ENCODE results near the gene SLC13A5. TPM values are rescaled to one million over a fixed set of nuclear protein-coding genes. Genes with fewer than 3 reads are reported as not detected.

SLC13A5 gene
- total RNA-seq, 1 experiment from 2014 or later, result 0.07 TPM

- CTCF ChIA-PET, result no interaction called here
- no peaks in the 10 kb centered on the region for H3K79me2 ChIP-seq (ENCODE audit: insufficient read depth, low read length)
- no peaks in the 10 kb centered on the region for H3K27me3 ChIP-seq (ENCODE audit: insufficient read depth, low read length)
- BruUV-seq (replicated peaks), result no TSS peak
- H3K9ac ChIP-seq (ENCODE audit: low read length), result no peak overlapping the region
- H3K9me3 ChIP-seq (ENCODE audit: control insufficient read depth in 1 of 2, insufficient read depth in 1 of 2, low read depth in 1 of 2, low read length in 2 of 2), result no peaks in the 10 kb centered on the region
- no peak overlapping the region for H2AFZ ChIP-seq (ENCODE audit: low read depth, low read length, poor library complexity, severe bottlenecking)
- H3K9me2 ChIP-seq (ENCODE audit: insufficient read depth), result no peaks in the 10 kb centered on the region
- H3K27ac ChIP-seq (ENCODE audit: low read depth, low read length), result no peak overlapping the region
- DNase-seq (ENCODE audit: low read depth, low spot score) (no peak), ATAC-seq (no peak)
- H3K4me2 ChIP-seq (ENCODE audit: low read length), result no peak overlapping the region
- H3K4me3 ChIP-seq (replicated peaks in 1 of 2; ENCODE audit: low read depth in 1 of 2, low read length in 2 of 2), result no peak overlapping the region
- H3K4me1 ChIP-seq (ENCODE audit: control insufficient read depth in 1 of 2, insufficient read depth in 2 of 2, low read length in 2 of 2), result no peaks in the 10 kb centered on the region
- H3K36me3 ChIP-seq (ENCODE audit: control insufficient read depth in 1 of 2, insufficient read depth in 2 of 2, low read length in 2 of 2), result no peaks in the 10 kb centered on the region
- no peak for TF ChIP-seq SIN3A (IDR thresholded peaks at IDR 0.05; ENCODE audit: low read depth)
- no peak for TF ChIP-seq CTCF (IDR thresholded peaks at IDR 0.05 in 2 of 3, conservative IDR thresholded peaks at IDR 0.05 in 1 of 3; ENCODE audit: borderline replicate concordance in 1 of 3, insufficient read depth in 1 of 3, low read depth in 2 of 3, low read length in 2 of 3)
- no peak for TF ChIP-seq ZFX (IDR thresholded peaks at IDR 0.05)
- no peak for TF ChIP-seq REST (IDR thresholded peaks at IDR 0.05; ENCODE audit: low read depth)
- no peak for TF ChIP-seq MAX (IDR thresholded peaks at IDR 0.05)
- TF ChIP-seq ZNF274 (IDR thresholded peaks at IDR 0.05; ENCODE audit: low read depth, low read length), result no peak
- TF ChIP-seq YY1 (IDR thresholded peaks at IDR 0.05; ENCODE audit: extremely low read depth, insufficient replicate concordance, low read depth, low read length), result no peak
- no peak for TF ChIP-seq FOSL1 (IDR thresholded peaks at IDR 0.05; ENCODE audit: low read depth)
- TF ChIP-seq SRF (IDR thresholded peaks at IDR 0.05; ENCODE audit: low read depth), result no peak
- TF ChIP-seq ZBTB33 (IDR thresholded peaks at IDR 0.05; ENCODE audit: extremely low read depth, insufficient replicate concordance, low read length), result no peak
- no peak for TF ChIP-seq POLR2AphosphoS5 (IDR thresholded peaks at IDR 0.05; ENCODE audit: low read depth, low read length)
- no peak for TF ChIP-seq EGR1 (IDR thresholded peaks at IDR 0.05; ENCODE audit: low read depth)
- no peak for TF ChIP-seq ELF1 (IDR thresholded peaks at IDR 0.05; ENCODE audit: borderline replicate concordance, low read depth)
- TF ChIP-seq CEBPB (IDR thresholded peaks at IDR 0.05; ENCODE audit: low read depth), result no peak
- no peak for TF ChIP-seq POLR2A (IDR thresholded peaks at IDR 0.05; ENCODE audit: borderline replicate concordance, extremely low read depth, insufficient read depth, insufficient read length)
- no peak for TF ChIP-seq CBX3 (IDR thresholded peaks at IDR 0.05; ENCODE audit: low read depth)
- TF ChIP-seq TCF7L2 (IDR thresholded peaks at IDR 0.05; ENCODE audit: borderline replicate concordance, extremely low read depth, insufficient read depth, insufficient read length), result no peak
- H4K20me1 ChIP-seq (ENCODE audit: insufficient read depth), result no peaks in the 10 kb centered on the region
- POLR2A ChIA-PET, result no interaction called here
- RAD21 ChIA-PET (ENCODE audit: low non-redundant PET in 1 of 2, low total read pairs in 2 of 2, uncharacterized antibody in 2 of 2, unreplicated experiment in 2 of 2), result no interaction called here
- intact Hi-C loops (cut with micrococcal nuclease), result no loop called here
Observed at GRCh38 chr17:6681671-6682070, 31.5 kb downstream of the SLC13A5 start.
